SK-N-DZ (cell line): Measurements from ENCODE around the gene ACOT13.
"Not testable (repeated sequence)": the region's sequence is repeated elsewhere in the genome, so short reads cannot be mapped to it uniquely, and the experiment has no call there.

Source experiments
- DNase-seq: peaks from one replicate; pipeline ENCODE4 v3.0.0-alpha.2; 2015; ENCODE audit warnings: low spot score

Gene ACOT13

DNA sequence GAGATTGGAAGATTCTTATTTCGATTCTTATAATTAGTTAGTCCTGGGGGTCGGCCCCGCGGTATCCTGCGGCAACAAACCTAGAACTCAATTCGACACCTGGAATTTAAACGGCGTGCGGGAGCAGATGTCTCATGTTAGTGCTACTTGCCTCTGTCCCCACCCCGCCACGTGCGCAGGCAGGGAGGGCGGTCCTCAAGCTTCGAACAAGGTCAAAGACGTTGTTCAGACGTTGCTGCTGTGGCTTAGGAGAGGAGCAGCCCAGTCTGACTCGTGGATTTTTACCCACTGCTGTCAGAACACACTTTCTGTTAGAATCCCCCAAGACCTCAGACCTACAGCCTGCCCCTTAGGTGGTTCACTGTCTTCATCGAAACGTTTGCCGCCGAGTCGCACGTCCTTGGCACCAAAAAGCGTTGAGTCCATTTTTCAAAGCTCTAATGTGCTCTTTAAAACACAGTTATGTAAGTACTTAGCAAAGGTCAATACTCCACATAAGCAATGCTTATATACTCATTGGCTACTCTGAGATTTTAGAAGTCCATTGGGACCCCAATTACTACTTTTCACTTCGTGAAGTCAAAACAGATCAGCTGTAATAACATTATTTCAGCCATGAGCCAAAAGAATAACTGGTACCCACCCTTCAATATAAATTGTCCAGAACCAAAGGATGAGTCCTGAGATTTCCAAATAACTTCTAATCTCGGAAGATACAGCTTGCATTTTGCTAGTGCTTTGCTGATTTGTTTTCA lies 54.8 kb downstream of the ACOT13 start:
- no peak for DNase-seq

DNA sequence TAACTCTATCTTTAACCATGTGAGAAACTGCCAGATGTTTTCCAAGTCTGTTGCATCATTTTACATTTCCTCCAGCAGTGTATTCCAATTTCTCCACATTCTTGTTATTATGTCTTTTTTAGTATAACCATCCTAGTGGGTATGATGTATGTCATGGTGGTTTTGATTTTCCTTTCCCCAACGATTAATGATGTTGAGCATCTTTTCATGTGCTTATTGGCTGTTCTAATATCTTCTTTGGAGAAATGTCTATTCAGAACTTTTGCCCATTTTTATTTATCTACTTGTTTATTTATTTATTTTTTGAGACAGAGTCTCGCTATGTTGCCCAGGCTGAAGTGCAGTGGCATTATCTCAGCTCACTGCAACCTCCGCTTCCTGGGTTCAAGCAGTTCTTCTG lies 56.4 kb downstream of the ACOT13 start:
- no peak for DNase-seq

DNA sequence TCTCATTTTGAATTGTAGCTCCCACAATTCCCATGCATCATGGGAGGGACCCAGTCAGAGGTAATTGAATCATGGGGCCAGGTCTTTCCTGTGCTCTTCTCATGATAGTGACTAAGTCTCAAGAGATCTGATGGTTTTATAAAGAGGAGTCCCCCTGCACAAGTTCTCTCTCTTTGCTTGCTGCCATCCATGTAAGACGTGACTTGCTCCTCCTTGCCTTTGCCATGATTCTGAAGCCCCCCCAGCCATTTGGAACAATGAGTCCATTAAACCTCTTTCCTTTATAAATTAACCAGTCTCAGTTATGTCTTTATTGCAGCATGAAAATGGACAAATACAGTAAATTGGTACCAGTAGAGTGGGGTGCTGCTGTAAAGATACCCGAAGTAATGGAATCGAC lies 63.8 kb downstream of the ACOT13 start:
- not testable (repeated sequence) for DNase-seq

DNA sequence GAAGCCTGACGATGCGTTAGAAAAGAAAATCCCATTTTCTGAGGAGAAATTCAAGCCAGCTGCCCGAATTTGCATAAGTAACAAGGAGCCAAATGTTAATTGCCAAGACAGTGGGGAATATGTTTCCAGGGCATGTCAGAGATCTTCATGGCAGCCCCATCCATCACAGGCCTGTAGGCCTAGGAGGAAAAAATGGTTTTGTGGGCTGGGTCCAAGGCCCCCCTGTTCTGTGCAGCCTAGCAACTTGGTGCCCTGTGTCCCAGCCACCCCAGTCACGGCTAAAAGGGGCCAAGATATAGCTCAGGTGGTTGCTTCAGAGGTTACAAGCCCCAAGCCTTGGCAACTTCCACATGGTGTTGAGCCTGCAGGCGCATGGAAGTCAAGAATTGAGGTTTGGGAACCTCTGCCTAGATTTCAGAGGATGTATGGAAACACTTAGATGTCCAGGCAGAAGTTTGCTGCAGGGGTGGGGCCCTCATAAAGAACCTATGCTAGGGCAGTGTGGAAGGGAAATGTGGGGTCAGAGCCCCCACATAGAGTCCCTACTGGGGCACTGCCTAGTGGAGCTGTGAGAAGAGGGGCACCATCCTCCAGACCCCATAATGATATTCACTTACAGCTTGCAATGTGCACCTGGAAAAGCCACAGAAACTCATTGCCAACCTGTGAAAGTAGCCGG lies 64.7 kb downstream of the ACOT13 start:
- DNase-seq = not testable (repeated sequence)

DNA sequence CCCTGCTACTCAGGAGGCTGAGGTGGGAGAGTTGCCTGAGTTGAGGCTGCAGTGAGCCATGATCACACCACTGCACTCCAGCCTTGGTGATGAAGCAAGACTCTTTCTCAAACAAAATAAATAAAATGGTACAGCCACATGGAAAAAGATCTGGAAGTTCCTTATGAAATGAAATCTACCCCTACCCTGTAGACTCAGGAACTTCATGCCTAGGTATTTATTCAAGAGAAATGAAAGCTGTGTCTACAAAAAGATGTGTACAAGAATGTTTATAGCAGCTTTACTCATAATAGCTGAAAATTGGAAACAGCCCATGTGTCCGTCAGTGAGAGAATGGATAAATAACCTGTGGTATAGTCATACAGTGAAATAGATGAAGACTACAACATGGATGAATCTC lies 67.3 kb downstream of the ACOT13 start:
- DNase-seq = no peak

DNA sequence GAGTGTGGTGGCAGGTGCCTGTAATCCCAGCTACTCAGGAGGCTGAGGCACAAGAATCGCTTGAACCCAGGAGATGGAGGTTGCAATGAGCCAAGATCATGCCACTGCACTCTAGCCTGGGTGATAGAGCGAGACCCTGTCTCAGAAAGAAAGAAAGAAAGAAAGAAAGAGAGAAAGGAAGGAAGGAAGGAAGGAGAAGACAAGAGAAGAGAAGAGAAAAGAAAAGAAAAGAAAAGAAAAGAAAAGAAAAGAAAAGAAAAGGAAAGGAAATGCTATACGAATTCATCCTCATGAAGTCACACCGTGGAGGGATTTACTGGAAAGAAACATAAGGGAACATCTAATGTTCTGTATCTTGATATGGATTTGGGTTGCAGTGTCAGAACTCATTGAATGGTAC lies 67.8 kb downstream of the ACOT13 start:
- DNase-seq = not testable (repeated sequence)

DNA sequence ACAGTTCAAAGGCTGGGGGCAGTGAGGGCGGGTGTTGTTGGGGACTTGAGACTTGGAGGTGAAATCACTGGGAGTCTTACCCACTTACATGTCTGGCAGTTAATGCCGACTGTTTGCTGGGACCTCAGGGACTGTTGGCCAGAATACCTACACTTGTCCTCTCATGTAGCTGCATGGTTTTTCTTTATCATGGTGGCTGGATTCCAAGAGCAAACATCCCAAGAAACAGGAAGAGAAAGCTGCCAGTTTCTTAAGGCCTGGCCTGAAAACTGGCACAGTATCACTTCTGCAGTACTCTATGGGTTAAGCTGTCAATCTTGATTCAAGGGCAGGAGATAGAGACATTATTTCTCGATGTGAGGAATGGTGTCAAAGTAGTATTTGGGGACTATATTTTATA lies 71.9 kb downstream of the ACOT13 start:
- no peak for DNase-seq

DNA sequence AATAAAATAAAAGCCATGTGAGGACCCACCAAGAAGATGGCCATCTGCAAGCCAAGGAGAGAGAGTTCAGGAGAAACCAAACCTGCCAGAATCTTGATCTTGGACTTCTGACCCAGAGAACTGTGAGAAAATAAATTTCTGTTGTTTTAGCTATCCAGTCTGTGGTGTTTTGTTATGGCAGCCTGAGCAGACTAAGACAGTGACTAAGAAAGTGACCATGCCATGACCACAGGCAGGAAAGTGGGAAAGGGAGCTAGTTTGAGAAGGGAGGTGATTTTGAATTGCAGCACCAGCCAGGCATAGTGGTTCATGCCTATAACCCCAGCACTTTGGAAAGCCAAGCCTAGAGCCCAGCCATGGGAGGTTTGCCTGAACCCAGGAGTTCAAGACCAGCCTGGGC lies 74.0 kb downstream of the ACOT13 start:
- DNase-seq = no peak

DNA sequence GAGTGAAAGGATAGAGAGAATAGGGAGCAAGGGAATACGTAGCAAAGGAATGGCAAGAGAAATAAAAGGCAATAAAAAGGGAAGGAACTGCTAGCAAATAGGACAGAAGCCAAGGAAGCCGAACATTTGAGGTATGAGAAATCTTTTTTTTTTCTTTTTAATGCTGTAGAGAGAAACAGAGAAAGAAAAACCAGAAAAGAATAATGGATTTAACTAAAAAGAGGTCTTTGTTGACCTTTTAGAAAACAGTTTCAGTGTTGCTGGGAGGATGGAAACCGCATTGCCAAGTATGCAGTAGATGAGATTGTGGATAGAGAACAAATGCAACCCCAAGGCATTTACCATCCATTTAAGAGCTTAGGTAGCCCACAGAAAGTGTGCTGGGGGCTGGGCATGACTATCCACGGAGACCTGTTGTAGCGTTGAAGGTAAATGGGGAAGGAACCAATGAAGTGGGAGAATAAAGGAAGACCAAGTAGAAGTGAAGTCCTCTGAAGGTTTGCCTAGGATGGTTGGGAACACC lies 75.4 kb downstream of the ACOT13 start:
- DNase-seq = no peak

DNA sequence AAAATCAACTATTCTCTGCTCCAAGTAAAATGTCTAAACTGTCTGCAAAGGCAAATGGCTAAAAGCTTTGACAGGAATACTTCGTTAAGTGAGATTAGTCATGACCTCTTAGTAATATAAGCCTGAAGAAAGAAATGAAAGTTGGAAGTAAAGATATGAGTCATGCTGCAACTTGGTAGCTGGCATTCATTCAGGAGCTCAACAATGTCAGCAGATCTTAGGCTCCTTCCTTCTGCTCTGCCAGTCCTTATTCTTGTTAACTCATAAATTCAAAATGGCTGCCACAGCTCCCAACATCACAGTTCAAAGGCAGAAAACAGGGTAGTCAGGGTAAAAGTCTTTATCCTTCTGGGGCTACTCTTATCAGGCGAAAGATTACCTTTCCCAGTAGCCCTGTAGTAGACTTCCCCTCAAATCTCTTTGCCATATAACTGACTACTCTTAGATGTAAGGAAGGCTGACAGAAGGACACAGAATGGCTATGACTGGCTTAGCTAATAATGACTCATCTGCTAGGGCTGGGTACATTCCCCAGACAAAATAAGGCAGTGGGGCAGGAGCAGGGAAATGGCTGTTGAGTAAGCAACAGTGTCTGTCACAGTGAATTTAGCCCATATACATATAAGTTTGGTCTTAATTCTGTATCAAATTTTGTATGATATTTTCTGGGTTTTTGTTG lies 76.5 kb downstream of the ACOT13 start:
- no peak for DNase-seq

DNA sequence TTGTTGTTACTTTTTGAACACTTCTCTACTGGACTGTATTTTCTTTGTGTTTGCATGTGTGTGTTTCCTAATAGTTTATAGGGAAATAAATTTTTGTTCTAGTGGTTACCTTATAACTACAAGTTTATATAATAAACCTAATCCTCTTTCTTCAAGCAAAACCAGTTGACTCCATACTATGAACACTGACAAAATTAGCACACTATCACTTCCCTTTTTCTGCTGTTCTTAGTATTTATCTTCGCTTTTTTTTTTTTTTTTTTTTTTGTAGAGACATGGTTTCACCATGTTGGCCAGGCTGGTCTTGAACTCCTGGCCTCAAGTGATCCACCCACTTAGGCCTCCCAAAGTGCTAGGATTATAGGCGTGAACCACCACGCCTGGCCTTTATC lies 77.1 kb downstream of the ACOT13 start:
- DNase-seq = no peak

DNA sequence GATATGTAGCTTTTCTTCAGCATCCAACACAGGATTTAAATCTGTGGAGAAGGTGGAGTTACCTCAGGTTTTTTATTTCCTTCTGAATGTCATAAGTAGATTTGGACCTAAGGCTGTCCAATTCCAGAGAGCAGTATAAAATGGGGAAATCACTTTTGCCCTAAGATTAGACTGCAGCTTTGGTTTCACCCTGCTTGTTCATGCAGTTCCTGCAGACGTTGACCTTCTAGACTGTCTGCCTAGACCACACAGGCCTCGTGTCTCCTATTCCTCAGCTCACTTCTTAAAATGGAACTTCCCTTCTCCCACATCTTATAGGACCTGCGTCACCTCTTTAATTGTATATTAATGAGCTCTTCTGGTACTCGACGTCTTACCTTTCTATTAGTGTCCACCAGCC lies 78.0 kb downstream of the ACOT13 start:
- DNase-seq = no peak

DNA sequence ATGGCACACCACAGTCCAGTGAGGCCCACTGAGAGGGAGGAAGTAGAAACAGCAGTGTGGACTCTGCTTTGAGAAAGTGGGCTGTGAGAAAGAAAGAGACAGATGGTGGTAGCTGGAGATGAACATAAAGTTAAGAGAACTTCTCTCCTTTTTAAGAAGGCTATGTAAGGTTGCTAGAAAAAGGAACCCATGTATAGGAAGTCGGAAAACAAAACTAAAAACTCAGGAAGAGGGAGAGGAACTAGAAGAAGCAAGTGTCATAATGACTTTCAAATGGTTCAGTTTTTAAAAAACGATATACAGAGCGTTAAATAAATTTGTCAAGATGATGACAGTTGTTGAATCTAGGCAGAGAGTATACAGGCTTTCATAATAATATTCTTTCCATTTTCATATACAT lies 82.4 kb downstream of the ACOT13 start:
- no peak for DNase-seq

DNA sequence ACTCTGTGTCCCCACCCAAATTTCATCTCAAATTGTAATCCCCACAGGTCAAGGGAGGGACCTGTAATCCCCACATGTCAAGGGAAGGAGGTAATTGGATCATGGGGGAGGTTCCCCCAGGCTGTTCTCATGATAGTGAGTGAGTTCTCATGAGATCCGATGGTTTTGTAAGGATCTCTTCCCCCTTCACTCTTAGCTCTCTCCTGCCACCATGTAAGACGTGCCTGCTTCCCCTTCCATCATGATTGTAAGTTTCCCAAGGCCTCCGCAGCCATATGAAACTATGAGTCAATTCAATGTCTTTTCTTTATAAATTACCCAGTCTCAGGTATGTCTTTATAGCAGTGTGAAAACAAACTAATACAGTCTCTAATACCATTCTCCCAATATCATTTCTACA lies 84.0 kb downstream of the ACOT13 start:
- not testable (repeated sequence) for DNase-seq

DNA sequence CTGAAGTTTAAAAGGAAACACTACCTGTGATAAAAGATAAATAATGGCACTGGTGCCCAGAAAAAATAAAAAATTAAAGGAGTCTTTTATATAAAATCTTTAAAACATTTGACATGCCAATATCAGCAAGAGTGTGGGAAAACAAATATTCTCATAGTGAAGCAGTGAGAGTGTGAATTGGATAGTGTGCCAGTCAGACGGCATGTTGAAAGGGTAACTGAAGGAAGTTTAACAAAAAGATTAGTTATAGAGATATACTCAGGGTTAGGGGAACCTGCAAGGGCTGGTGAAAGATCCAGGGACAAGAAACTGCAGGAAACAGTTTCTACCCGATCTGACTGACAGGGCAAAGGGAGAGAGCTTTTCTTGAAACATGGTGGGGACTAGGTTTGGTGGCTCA lies 85.6 kb downstream of the ACOT13 start:
- DNase-seq = no peak

DNA sequence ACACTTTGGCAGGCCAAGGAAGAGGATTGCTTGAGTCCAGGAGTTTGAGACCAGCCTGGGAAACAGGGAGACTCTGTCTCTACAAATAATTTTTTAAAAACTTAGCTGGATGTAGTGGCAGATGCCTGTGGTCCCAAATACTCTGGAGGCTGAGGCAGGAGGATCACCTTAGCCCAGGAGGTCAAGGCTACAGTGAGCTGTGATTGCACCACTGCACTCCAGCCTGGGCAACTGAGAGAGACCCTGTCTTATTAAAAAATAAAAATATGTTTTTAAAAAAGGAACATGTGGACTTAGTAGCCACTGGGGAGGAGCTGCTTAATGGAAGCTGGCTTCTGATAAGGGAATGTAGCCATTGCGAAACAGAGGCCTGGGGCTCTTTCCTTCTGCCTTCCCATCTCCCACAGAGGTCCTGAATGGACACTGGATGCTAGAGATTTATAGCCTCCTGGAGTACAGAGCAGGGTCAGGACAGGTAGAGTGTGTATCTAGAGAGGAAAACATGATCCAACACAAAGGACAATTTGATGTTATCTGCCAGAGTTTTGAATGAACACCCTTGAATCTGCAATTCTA lies 86.1 kb downstream of the ACOT13 start:
- DNase-seq = no peak

DNA sequence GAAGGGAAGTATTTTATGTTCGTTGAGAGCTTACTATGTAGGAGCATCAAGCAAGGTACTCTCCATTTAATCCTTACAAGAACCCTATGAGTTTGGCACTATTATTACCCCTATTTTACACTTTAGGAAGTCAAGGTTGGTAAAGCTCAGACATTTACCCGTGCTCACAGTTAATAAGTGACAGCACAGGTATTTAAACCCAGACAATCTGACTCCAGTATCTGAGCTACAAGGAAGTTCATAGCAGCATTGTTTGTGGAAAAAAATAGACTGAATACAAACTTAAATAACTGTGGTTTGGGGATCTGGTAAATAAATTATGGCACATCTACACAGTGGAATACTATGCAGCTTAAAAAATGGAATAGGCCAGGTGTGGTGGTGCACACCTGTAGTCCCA lies 86.7 kb downstream of the ACOT13 start:
- DNase-seq = no peak

DNA sequence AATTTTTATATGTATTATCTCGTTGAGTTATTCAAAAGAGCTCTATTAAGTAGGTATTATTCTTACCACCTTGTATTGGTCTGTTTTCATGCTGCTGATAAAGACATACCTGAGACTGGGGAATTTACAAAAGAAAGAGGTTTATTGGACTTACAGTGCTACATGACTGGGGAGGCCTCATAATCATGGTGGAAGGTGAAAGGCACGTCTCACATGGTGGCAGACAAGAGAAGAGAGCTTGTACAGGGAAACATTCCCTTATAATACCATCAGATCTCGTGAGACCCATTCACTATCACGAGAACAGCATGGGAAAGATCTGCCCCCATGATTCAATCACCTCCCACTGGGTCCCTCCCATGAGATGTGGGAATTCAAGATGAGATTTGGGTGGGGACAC lies 87.5 kb downstream of the ACOT13 start:
- not testable (repeated sequence) for DNase-seq
